ENCODE data around the gene HADH. TPM values are rescaled to one million over a fixed set of nuclear protein-coding genes. Genes with fewer than 3 reads are reported as not detected.

Gene HADH
- total and polyA plus RNA-seq, 7 experiments from 2014 or later = 16.5 to 45.1 (median 30.1) TPM

- ChIA-PET CTCF (no interaction called here), POLR2A (no interaction called here)
- Mint-ChIP-seq H3K4me1 (peaks cover 0 to 11% (median 8%) of the 10 kb centered on the region in 7 donors), H3K4me3 (no peak overlapping the region), H3K9me3 (peaks cover 0 to 23% (median 5%) of the 10 kb centered on the region in 11 donors), H3K27ac (no peak overlapping the region), H3K27me3 (peaks cover 0 to 9% (median 0%) of the 10 kb centered on the region in 5 donors), H3K36me3 (peaks cover 0 to 8% (median 2%) of the 10 kb centered on the region in 5 donors)
- Histone ChIP-seq H3K4me1 (ENCODE audit: control insufficient read depth in 2 of 2, insufficient read depth in 2 of 2, low read length in 2 of 2) (no peaks in the 10 kb centered on the region), H3K4me3 (ENCODE audit: low read length) (no peak overlapping the region), H3K36me3 (ENCODE audit: control insufficient read depth in 2 of 3, insufficient read depth in 3 of 3, low read length in 3 of 3) (no peaks in the 10 kb centered on the region), H3K27me3 (ENCODE audit: control insufficient read depth in 2 of 2, insufficient read depth in 2 of 2, low read length in 2 of 2) (no peaks in the 10 kb centered on the region), H3K27ac (ENCODE audit: low read depth, low read length) (no peak overlapping the region), H3K9me3 (ENCODE audit: control insufficient read depth in 2 of 3, low read length in 3 of 3) (peaks cover 0 to 6% (median 0%) of the 10 kb centered on the region in 3 experiments)
- ATAC-seq (no peak), DNase-seq (no peak)
- intact Hi-C loops (cut with micrococcal nuclease) = no loop called here
These were observed 11.6 kb upstream of the HADH start for GRCh38 chr4:107977966-107978705.

- Mint-ChIP-seq H3K27ac (peak overlapping the region in 1 of 9 donors; percentile 21), H3K36me3 (peaks cover 0 to 8% (median 2%) of the 10 kb centered on the region in 5 donors), H3K4me1 (peaks cover 0 to 16% (median 8%) of the 10 kb centered on the region in 7 donors), H3K9me3 (peaks cover 0 to 23% (median 5%) of the 10 kb centered on the region in 11 donors), H3K27me3 (peaks cover 0 to 9% (median 0%) of the 10 kb centered on the region in 5 donors), H3K4me3 (no peak overlapping the region)
- peaks cover 0 to 6% (median 0%) of the 10 kb centered on the region in 3 experiments for H3K9me3 ChIP-seq (ENCODE audit: control insufficient read depth in 2 of 3, low read length in 3 of 3)
- ChIA-PET POLR2A (no interaction called here), CTCF (no interaction called here)
- no peaks in the 10 kb centered on the region for H3K36me3 ChIP-seq (ENCODE audit: control insufficient read depth in 2 of 3, insufficient read depth in 3 of 3, low read length in 3 of 3)
- no peak overlapping the region for H3K4me3 ChIP-seq (ENCODE audit: low read length)
- intact Hi-C loops (cut with micrococcal nuclease) = no loop called here
- no peaks in the 10 kb centered on the region for H3K4me1 ChIP-seq (ENCODE audit: control insufficient read depth in 2 of 2, insufficient read depth in 2 of 2, low read length in 2 of 2)
- H3K27ac ChIP-seq (ENCODE audit: low read depth, low read length) = no peak overlapping the region
- DNase-seq (no peak), ATAC-seq (no peak)
- no peaks in the 10 kb centered on the region for H3K27me3 ChIP-seq (ENCODE audit: control insufficient read depth in 2 of 2, insufficient read depth in 2 of 2, low read length in 2 of 2)
These were observed 10.8 kb upstream of the HADH start for GRCh38 chr4:107978716-107979451.

- CTCF ChIA-PET = interaction anchor here (0.5 kb wide), 1 partner anchor 155 kb away, joined by 4 read pairs; no protein-coding TSS in a partner anchor
- H3K27ac Mint-ChIP-seq = peak overlapping the region in 8 of 9 donors; percentile 45 to 97 (median 89)
- H3K27me3 Mint-ChIP-seq = no peaks in the 10 kb centered on the region
- intact Hi-C loops (cut with micrococcal nuclease) = loop anchor here (2.0 to 10.0 kb wide), 3 partner anchors 185 to 1673 kb away; partner anchors contain the start of genes AIMP1 (in 2 of the 2) and TBCK (in 2 of the 2)
- H3K4me1 Mint-ChIP-seq = peaks cover 22 to 78% (median 56%) of the 10 kb centered on the region in 7 donors
- H3K36me3 Mint-ChIP-seq = peaks cover 0 to 1% (median 0%) of the 10 kb centered on the region in 5 donors
- H3K9me3 ChIP-seq (ENCODE audit: control insufficient read depth in 2 of 3, low read length in 3 of 3) = no peaks in the 10 kb centered on the region
- H3K9me3 Mint-ChIP-seq = no peaks in the 10 kb centered on the region
- no peaks in the 10 kb centered on the region for H3K27me3 ChIP-seq (ENCODE audit: control insufficient read depth in 2 of 2, insufficient read depth in 2 of 2, low read length in 2 of 2)
- POLR2A ChIA-PET = interaction anchor here (2.1 kb wide), 1 partner anchor 12 kb away, joined by 4 read pairs; no protein-coding TSS in a partner anchor
- ATAC-seq = no peak
- peaks cover 8 to 29% of the 10 kb centered on the region in 2 donors for H3K4me1 ChIP-seq (ENCODE audit: control insufficient read depth in 2 of 2, insufficient read depth in 2 of 2, low read length in 2 of 2)
- no peak overlapping the region for H3K4me3 ChIP-seq (ENCODE audit: low read length)
- no peak for DNase-seq
- H3K4me3 Mint-ChIP-seq = peak overlapping the region in 9 of 10 donors; percentile 1 to 97 (median 45)
- H3K36me3 ChIP-seq (ENCODE audit: control insufficient read depth in 2 of 3, insufficient read depth in 3 of 3, low read length in 3 of 3) = peaks cover 0 to 4% (median 0%) of the 10 kb centered on the region in 3 experiments
- H3K27ac ChIP-seq (ENCODE audit: low read depth, low read length) = peak overlapping the region; percentile 87
These were observed 1.6 kb upstream of the HADH start for GRCh38 chr4:107987916-107988762.

DNA sequence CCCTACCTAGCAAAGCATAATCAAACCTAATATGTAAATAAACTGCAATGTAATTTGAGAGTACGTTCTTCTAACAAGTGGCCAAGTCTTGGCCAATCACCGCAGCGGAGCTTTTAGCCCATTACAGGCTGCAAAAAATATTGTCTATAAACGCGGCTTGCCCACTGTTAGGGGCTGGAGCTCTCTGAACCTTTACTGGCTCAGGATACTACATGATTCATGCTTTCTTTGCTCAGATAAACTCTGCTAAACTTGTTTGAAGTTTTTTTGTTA is 990 bp upstream of the HADH start:
- ATAC-seq (no peak), DNase-seq (no peak)
- Histone ChIP-seq H3K27me3 (ENCODE audit: control insufficient read depth in 2 of 2, insufficient read depth in 2 of 2, low read length in 2 of 2) (no peaks in the 10 kb centered on the region), H3K27ac (ENCODE audit: low read depth, low read length) (peak overlapping the region; percentile 87), H3K36me3 (ENCODE audit: control insufficient read depth in 2 of 3, insufficient read depth in 3 of 3, low read length in 3 of 3) (peaks cover 0 to 4% (median 0%) of the 10 kb centered on the region in 3 experiments), H3K9me3 (ENCODE audit: control insufficient read depth in 2 of 3, low read length in 3 of 3) (no peaks in the 10 kb centered on the region), H3K4me1 (ENCODE audit: control insufficient read depth in 2 of 2, insufficient read depth in 2 of 2, low read length in 2 of 2) (peaks cover 8 to 34% of the 10 kb centered on the region in 2 donors), H3K4me3 (ENCODE audit: low read length) (no peak overlapping the region)
- H3K4me1 Mint-ChIP-seq = peaks cover 24 to 78% (median 62%) of the 10 kb centered on the region in 7 donors
- no peaks in the 10 kb centered on the region for H3K27me3 Mint-ChIP-seq
- no peaks in the 10 kb centered on the region for H3K9me3 Mint-ChIP-seq
- peaks cover 0 to 1% (median 0%) of the 10 kb centered on the region in 5 donors for H3K36me3 Mint-ChIP-seq
- intact Hi-C loops (cut with micrococcal nuclease) = loop anchor here (1.0 to 10.0 kb wide), 9 partner anchors 16 to 1674 kb away; partner anchors contain the start of genes AIMP1 (in 2 of the 2), CYP2U1 (in 2 of the 2), OSTC (in 2 of the 2) and PAPSS1 (in 2 of the 2)
- H3K27ac Mint-ChIP-seq = peak overlapping the region in 8 of 9 donors; percentile 43 to 97 (median 89)
- peak overlapping the region in 8 of 10 donors; percentile 13 to 97 (median 90) for H3K4me3 Mint-ChIP-seq
- ChIA-PET POLR2A (interaction anchor here (1.4 kb wide), 1 partner anchor 8 kb away, joined by 6 read pairs; no protein-coding TSS in a partner anchor), CTCF (interaction anchor here (0.5 kb wide), 1 partner anchor 155 kb away, joined by 4 read pairs; no protein-coding TSS in a partner anchor)

- no peaks in the 10 kb centered on the region for H3K9me3 ChIP-seq (ENCODE audit: control insufficient read depth in 2 of 3, low read length in 3 of 3)
- DNase-seq (peak in 1 of 9 donors; percentile 2), ATAC-seq (no peak)
- H3K4me3 ChIP-seq (ENCODE audit: low read length) = peak overlapping the region; percentile 57
- Mint-ChIP-seq H3K36me3 (peaks cover 0 to 1% (median 0%) of the 10 kb centered on the region in 5 donors), H3K4me3 (peak overlapping the region; percentile 86 to 99 (median 95)), H3K27ac (peak overlapping the region; percentile 79 to 98 (median 95)), H3K27me3 (no peaks in the 10 kb centered on the region), H3K4me1 (peaks cover 26 to 83% (median 66%) of the 10 kb centered on the region in 7 donors), H3K9me3 (no peaks in the 10 kb centered on the region)
- H3K27me3 ChIP-seq (ENCODE audit: control insufficient read depth in 2 of 2, insufficient read depth in 2 of 2, low read length in 2 of 2) = no peaks in the 10 kb centered on the region
- peaks cover 0 to 4% (median 0%) of the 10 kb centered on the region in 3 experiments for H3K36me3 ChIP-seq (ENCODE audit: control insufficient read depth in 2 of 3, insufficient read depth in 3 of 3, low read length in 3 of 3)
- peak overlapping the region; percentile 87 for H3K27ac ChIP-seq (ENCODE audit: low read depth, low read length)
- ChIA-PET POLR2A (interaction anchor here (0.5 to 2.0 kb wide), 6 partner anchors 8 to 1675 kb away, joined by 3 to 7 read pairs (median 4); partner anchors contain the start of genes CYP2U1, PAPSS1 and RPL34), CTCF (no interaction called here)
- intact Hi-C loops (cut with micrococcal nuclease) = loop anchor here (1.0 to 10.0 kb wide), 9 partner anchors 15 to 1674 kb away; partner anchors contain the start of genes AIMP1 (in 2 of the 2), CYP2U1 (in 2 of the 2), OSTC (in 2 of the 2) and PAPSS1 (in 2 of the 2)
- H3K4me1 ChIP-seq (ENCODE audit: control insufficient read depth in 2 of 2, insufficient read depth in 2 of 2, low read length in 2 of 2) = peaks cover 8 to 37% of the 10 kb centered on the region in 2 donors
These were observed 540 bp upstream of the HADH start for GRCh38 chr4:107989162-107989536.
